Natural killer cell (primary cell): Measurements from ENCODE around the gene CAMK2B. TPM values are rescaled to one million over a fixed set of nuclear protein-coding genes. Genes with fewer than 3 reads are reported as not detected.

ENCODE experiments used
- ATAC-seq, 3 donors: fragments of 150-1000 bp in 2 of 3; fragments of 200-7000 bp in 1 of 3; cut with Tn5 transposase; 1 replicate in 1 of 3; 2 replicates in 2 of 3; pipeline ENCODE4 v1.10.0; 2021; ENCODE audit warnings: mild to moderate bottlenecking in 2 of 3, moderate library complexity in 2 of 3
- DNase-seq, 2 donors: peaks; one replicate each; pipeline versions ENCODE4 v3.0.0 to v3.0.0-alpha.2; 2013 to 2021; ENCODE audit warnings: mixed read lengths in 1 of 2
- H3K27ac ChIP-seq: one replicate; pipeline ENCODE4 v1.5.1; 2013; ENCODE audit warnings: mild to moderate bottlenecking, low read length
- H3K27me3 ChIP-seq: one replicate; pipeline ENCODE4 v1.6.1; 2013; ENCODE audit warnings: low read length; ENCODE audit not compliant: control insufficient read depth, insufficient read depth
- H3K36me3 ChIP-seq: one replicate; pipeline ENCODE4 v1.6.1; 2013; ENCODE audit warnings: low read length; ENCODE audit not compliant: control insufficient read depth, insufficient read depth
- H3K4me1 ChIP-seq: one replicate; pipeline ENCODE4 v1.6.1; 2013; ENCODE audit warnings: low read length; ENCODE audit not compliant: control insufficient read depth, insufficient read depth
- H3K4me3 ChIP-seq: one replicate; pipeline ENCODE4 v1.5.1; 2013; ENCODE audit warnings: low read length
- H3K9me3 ChIP-seq: one replicate; pipeline ENCODE4 v1.6.1; 2013; ENCODE audit warnings: low read length; ENCODE audit not compliant: control insufficient read depth, insufficient read depth
- H3K27ac Mint-ChIP-seq, 2 donors: one replicate each; pipeline ENCODE4 v1.8.0; 2022; ENCODE audit warnings: mild to moderate bottlenecking in 2 of 2, mixed read lengths in 2 of 2, moderate library complexity in 1 of 2
- H3K27me3 Mint-ChIP-seq, 2 donors: one replicate each; pipeline ENCODE4 v1.8.0; 2022; ENCODE audit warnings: low read depth in 2 of 2, mixed read lengths in 2 of 2
- H3K36me3 Mint-ChIP-seq: one replicate; pipeline ENCODE4 v1.8.0; 2022; ENCODE audit warnings: mixed read lengths
- H3K4me1 Mint-ChIP-seq, 2 donors: one replicate each; pipeline ENCODE4 v1.8.0; 2022; ENCODE audit warnings: mixed read lengths in 2 of 2
- H3K4me3 Mint-ChIP-seq: one replicate; pipeline ENCODE4 v1.8.0; 2022; ENCODE audit warnings: mild to moderate bottlenecking, moderate library complexity, mixed read lengths
- H3K9me3 Mint-ChIP-seq, 2 donors: one replicate each; pipeline ENCODE4 v1.8.0; 2022; ENCODE audit warnings: mixed read lengths in 2 of 2
- CTCF ChIP-seq: fragments of 200-600 bp; IDR thresholded peaks from one replicate; pipeline ENCODE4 v1.8.0; 2022; ENCODE audit warnings: antibody characterized with exemption
- WGBS: methylation state at CpG from one replicate; pipeline ENCODE4 v1.1.7; 2013; ENCODE audit warnings: missing lambda C conversion rate; ENCODE audit not compliant: insufficient coverage; 5-methylcytosine and 5-hydroxymethylcytosine counted together
- intact Hi-C: fragments of 100-400 bp; cut with micrococcal nuclease; formaldehyde crosslinking; loops from one replicate; pipeline ENCODE4 v1.14.2; 2022
- total RNA-seq, 4 donors: library from RNA; stranded (reverse); fragments of 120-200 nt in 1 of 4; gene quantifications; one replicate each; pipeline versions ENCODE4 v1.2.3 to v1.2.4, GENCODE V29; 2013 to 2022

CAMK2B gene
- total RNA-seq, 3 donors from 2014 or later (not counting 1 experiment from before 2014, with no cell fraction given): 0.70 TPM; not detected in 2

- Mint-ChIP-seq H3K27ac (no peak overlapping the region), H3K4me1 (no peaks in the 10 kb centered on the region), H3K4me3 (no peak overlapping the region), H3K9me3 (no peaks in the 10 kb centered on the region), H3K27me3 (peaks cover 15 to 45% of the 10 kb centered on the region in 2 donors), H3K36me3 (no peaks in the 10 kb centered on the region)
- Histone ChIP-seq H3K27me3 (no peaks in the 10 kb centered on the region), H3K4me1 (no peaks in the 10 kb centered on the region), H3K9me3 (no peaks in the 10 kb centered on the region), H3K36me3 (no peaks in the 10 kb centered on the region), H3K4me3 (no peak overlapping the region), H3K27ac (no peak overlapping the region)
- no peak for ATAC-seq
- intact Hi-C loops: no loop called here
- no peak for DNase-seq
- WGBS: 92% methylated on average over 1 of the region's 2 CpGs
- TF ChIP-seq CTCF: no peak
Measured at GRCh38 chr7:44346063-44346462, 20.7 kb upstream of the CAMK2B start.

DNA sequence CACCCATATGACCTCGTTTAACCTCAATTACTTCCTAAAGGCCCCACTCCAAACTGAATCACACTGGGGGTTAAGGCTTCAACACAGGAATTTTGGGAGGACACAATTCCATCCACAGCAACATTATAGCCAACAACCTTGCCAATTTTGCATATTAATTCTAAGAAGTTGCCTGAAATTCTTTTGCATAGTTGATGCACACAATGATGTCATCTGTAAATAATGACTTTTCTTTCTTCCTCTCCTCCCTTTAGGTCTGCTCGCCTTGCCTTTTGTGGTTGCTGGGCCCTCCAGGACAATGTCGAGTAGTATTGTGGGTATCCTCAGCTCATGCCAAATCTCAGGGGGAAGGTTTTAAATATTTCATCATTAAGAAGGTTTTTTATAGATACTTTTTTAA lies 16.0 kb upstream of the CAMK2B start:
- no peak overlapping the region for H3K4me3 ChIP-seq
- Mint-ChIP-seq H3K27me3 (peaks cover 27 to 38% of the 10 kb centered on the region in 2 donors), H3K27ac (no peak overlapping the region), H3K9me3 (peaks cover 2 to 3% of the 10 kb centered on the region in 2 donors), H3K4me1 (no peaks in the 10 kb centered on the region), H3K36me3 (no peaks in the 10 kb centered on the region), H3K4me3 (no peak overlapping the region)
- intact Hi-C loops: no loop called here
- TF ChIP-seq CTCF: no peak
- DNase-seq (no peak), ATAC-seq (no peak)
- no peaks in the 10 kb centered on the region for H3K36me3 ChIP-seq
- no peaks in the 10 kb centered on the region for H3K9me3 ChIP-seq
- 57% methylated on average over 1 of the region's 3 CpGs for WGBS
- H3K4me1 ChIP-seq: no peaks in the 10 kb centered on the region
- peaks cover 2% of the 10 kb centered on the region for H3K27me3 ChIP-seq
- H3K27ac ChIP-seq: no peak overlapping the region

GRCh38 chr7:44338600-44338999 lies 13.2 kb upstream of the CAMK2B start:
- peaks cover 18 to 19% of the 10 kb centered on the region in 2 donors for H3K27me3 Mint-ChIP-seq
- 50% methylated on average over 2 of the region's 3 CpGs for WGBS

More at GRCh38 chr7:44338600-44338999, 13.2 kb upstream of the CAMK2B start:
- Mint-ChIP-seq H3K4me3 (no peak overlapping the region), H3K4me1 (no peaks in the 10 kb centered on the region), H3K9me3 (peaks cover 3 to 4% of the 10 kb centered on the region in 2 donors), H3K36me3 (no peaks in the 10 kb centered on the region), H3K27ac (no peak overlapping the region)
- Histone ChIP-seq H3K9me3 (no peaks in the 10 kb centered on the region), H3K27ac (no peak overlapping the region), H3K4me1 (no peaks in the 10 kb centered on the region), H3K36me3 (no peaks in the 10 kb centered on the region), H3K4me3 (no peak overlapping the region), H3K27me3 (peaks cover 2% of the 10 kb centered on the region)
- no peak for TF ChIP-seq CTCF
- ATAC-seq: peak in 2 of 3 donors; percentile 31 to 53
- intact Hi-C loops: no loop called here
- DNase-seq: no peak
